Trophoblast cell (in vitro differentiated cells and primary cell): ENCODE measurements around the gene DAB1.

Source experiments
- DNase-seq, 2 donors: peaks; one replicate each; pipeline ENCODE4 v3.0.0-alpha.2; 2016
- H2AFZ ChIP-seq: 2 replicates; pipeline ENCODE4 v1.6.1; 2013; ENCODE audit warnings: low read length, moderate library complexity, mild to moderate bottlenecking; ENCODE audit not compliant: insufficient read depth, poor library complexity
- H2AK5ac ChIP-seq: 2 replicates; pipeline ENCODE4 v1.6.1; 2013; ENCODE audit warnings: mild to moderate bottlenecking, low read length
- H2BK120ac ChIP-seq: 2 replicates; pipeline ENCODE4 v1.6.1; 2013; ENCODE audit warnings: low read length, mild to moderate bottlenecking, moderate library complexity; ENCODE audit not compliant: insufficient read depth, poor library complexity
- H2BK12ac ChIP-seq: 2 replicates; pipeline ENCODE4 v1.6.1; 2013; ENCODE audit warnings: mild to moderate bottlenecking, low read length, moderate library complexity
- H2BK5ac ChIP-seq: 2 replicates; pipeline ENCODE4 v1.6.1; 2013; ENCODE audit warnings: low read length, low read depth, moderate library complexity, mild to moderate bottlenecking; ENCODE audit not compliant: poor library complexity
- H3K14ac ChIP-seq: 2 replicates; pipeline ENCODE4 v1.6.1; 2013; ENCODE audit warnings: mild to moderate bottlenecking, low read length
- H3K18ac ChIP-seq: 2 replicates; pipeline ENCODE4 v1.6.1; 2013; ENCODE audit warnings: mild to moderate bottlenecking, low read length
- H3K23ac ChIP-seq: 2 replicates; pipeline ENCODE4 v1.6.1; 2013; ENCODE audit warnings: low read length
- H3K27ac ChIP-seq: 2 replicates; pipeline ENCODE4 v1.5.1; 2013; ENCODE audit warnings: low read depth, mild to moderate bottlenecking, inconsistent platforms, low read length, moderate library complexity
- H3K27me3 ChIP-seq: 2 replicates; pipeline ENCODE4 v1.6.1; 2013; ENCODE audit warnings: inconsistent platforms, mild to moderate bottlenecking, low read length, moderate library complexity; ENCODE audit not compliant: insufficient read depth
- H3K36me3 ChIP-seq, 2 experiments: 1 replicate in 1 of 2; 2 replicates in 1 of 2; pipeline ENCODE4 v1.6.1; 2013; ENCODE audit warnings: low read length in 2 of 2, mild to moderate bottlenecking in 2 of 2, moderate library complexity in 1 of 2; ENCODE audit not compliant: insufficient read depth in 2 of 2, control insufficient read depth in 1 of 2
- H3K4ac ChIP-seq: 2 replicates; pipeline ENCODE4 v1.6.1; 2013; ENCODE audit warnings: low read depth, mild to moderate bottlenecking, low read length, moderate library complexity
- H3K4me1 ChIP-seq, 2 experiments: 1 replicate in 1 of 2; 2 replicates in 1 of 2; pipeline ENCODE4 v1.6.1; 2013; ENCODE audit warnings: low read length in 2 of 2, mild to moderate bottlenecking in 2 of 2, moderate library complexity in 1 of 2; ENCODE audit not compliant: insufficient read depth in 2 of 2, control insufficient read depth in 1 of 2
- H3K4me2 ChIP-seq: 2 replicates; pipeline ENCODE4 v1.6.1; 2013; ENCODE audit warnings: inconsistent platforms, mild to moderate bottlenecking, low read length, moderate library complexity
- H3K4me3 ChIP-seq: 2 replicates; pipeline ENCODE4 v1.5.1; 2013; ENCODE audit warnings: mild to moderate bottlenecking, low read depth, low read length, inconsistent platforms
- H3K79me1 ChIP-seq: one replicate; pipeline ENCODE4 v1.6.1; 2013; ENCODE audit warnings: low read length
- H3K79me2 ChIP-seq: 2 replicates; pipeline ENCODE4 v1.6.1; 2013; ENCODE audit warnings: low read length, mild to moderate bottlenecking; ENCODE audit not compliant: control insufficient read depth, insufficient read depth, poor library complexity
- H3K9ac ChIP-seq: 2 replicates; pipeline ENCODE4 v1.6.1; 2013; ENCODE audit warnings: mild to moderate bottlenecking, low read length
- H3K9me3 ChIP-seq: 2 replicates; pipeline ENCODE4 v1.6.1; 2013; ENCODE audit warnings: low read depth, mild to moderate bottlenecking, control low read depth, inconsistent platforms, low read length; ENCODE audit not compliant: insufficient read depth
- H4K12ac ChIP-seq: 2 replicates; pipeline ENCODE4 v1.6.1; 2013; ENCODE audit warnings: low read depth, mild to moderate bottlenecking, low read length, moderate library complexity
- H4K8ac ChIP-seq: 2 replicates; pipeline ENCODE4 v1.6.1; 2013; ENCODE audit warnings: low read depth, mild to moderate bottlenecking, low read length, moderate library complexity
- H4K91ac ChIP-seq: one replicate; pipeline ENCODE4 v1.6.1; 2013; ENCODE audit warnings: low read depth, mild to moderate bottlenecking, low read length, moderate library complexity
- WGBS: extraction: QIAGEN DNeasy Blood & Tissue Kit; methylation state at CpG from one replicate; pipeline ENCODE4 v1.1.7; 2013; ENCODE audit warnings: missing lambda C conversion rate; ENCODE audit not compliant: insufficient read length, insufficient coverage; ENCODE audit errors: extremely low coverage; 5-methylcytosine and 5-hydroxymethylcytosine counted together

The DAB1 gene

DNA sequence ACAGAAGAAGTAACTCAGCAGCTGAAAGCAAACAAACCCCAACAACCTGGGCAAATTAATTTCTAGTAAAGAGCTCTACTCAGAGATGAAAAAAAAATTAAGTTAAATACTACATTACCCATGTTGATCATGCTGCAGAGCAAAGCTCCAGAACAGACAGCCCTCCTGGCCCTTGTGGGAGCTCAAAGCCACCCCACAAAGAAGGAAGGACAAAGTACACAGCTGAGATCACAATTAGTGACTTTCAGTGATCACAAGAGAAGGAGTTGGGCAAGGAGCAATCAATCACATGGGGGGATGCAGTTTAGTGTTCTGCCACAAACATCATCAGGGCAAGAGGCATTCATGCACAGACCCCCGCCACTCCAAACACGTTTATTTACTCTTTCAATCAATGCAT, 114.2 kb downstream of the DAB1 start:
- Histone ChIP-seq H3K4ac (no peak overlapping the region), H3K9ac (no peak overlapping the region)

DNA sequence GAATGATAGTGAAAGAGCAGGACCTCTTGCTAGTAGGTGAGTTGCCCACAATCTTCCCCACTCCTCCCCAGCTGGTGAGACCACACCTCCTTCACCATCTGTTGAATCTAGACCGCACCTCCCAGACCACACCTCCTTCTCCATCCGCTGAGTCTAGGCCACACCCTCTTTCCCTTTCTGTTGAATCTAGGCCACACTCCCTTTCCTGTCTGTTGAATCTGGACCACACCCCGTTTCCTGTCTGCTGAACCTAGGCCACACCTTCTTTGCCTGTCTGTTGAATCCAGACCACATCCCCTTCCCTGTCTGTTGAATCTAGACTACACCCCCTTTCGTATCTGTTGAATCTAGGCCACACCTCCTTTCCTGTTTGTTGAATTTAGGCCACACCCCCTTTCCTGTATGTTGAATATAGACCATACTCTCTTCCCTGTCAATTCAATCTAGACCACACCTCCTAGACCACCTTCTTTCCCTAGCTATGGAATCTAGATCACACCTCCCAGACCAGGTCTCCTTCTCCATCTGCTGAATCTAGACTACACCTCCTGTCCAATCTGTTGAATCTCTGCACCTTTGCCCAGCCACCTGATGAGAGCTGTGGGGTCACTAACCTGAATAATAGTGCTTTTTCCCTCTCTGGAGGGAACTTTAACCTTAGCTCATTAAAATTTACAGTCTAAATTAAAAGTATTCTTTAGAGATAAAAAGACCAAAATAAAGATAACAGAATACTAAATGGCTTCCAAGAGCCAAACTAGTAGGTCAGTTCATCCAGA, 116.3 kb downstream of the DAB1 start:
- Histone ChIP-seq H3K9ac (no peak overlapping the region), H2BK120ac (no peak overlapping the region), H3K9me3 (no peaks in the 10 kb centered on the region), H2BK12ac (no peak overlapping the region), H3K4me3 (no peak overlapping the region), H3K4me2 (no peak overlapping the region), H2AK5ac (no peak overlapping the region), H3K27ac (no peak overlapping the region), H3K36me3 (no peaks in the 10 kb centered on the region), H4K12ac (no peak overlapping the region), H3K4me1 (no peaks in the 10 kb centered on the region), H3K18ac (no peak overlapping the region), H3K4ac (no peak overlapping the region), H4K91ac (no peak overlapping the region), H3K79me1 (no peaks in the 10 kb centered on the region), H4K8ac (no peak overlapping the region), H2BK5ac (no peak overlapping the region), H3K27me3 (no peaks in the 10 kb centered on the region), H3K79me2 (no peaks in the 10 kb centered on the region), H2AFZ (no peak overlapping the region), H3K23ac (no peak overlapping the region), H3K14ac (no peak overlapping the region)
- DNase-seq: no peak
- no CpG with 5 or more reads among the region's 4 CpGs for WGBS

More for the DNA sequence above, 114.2 kb downstream of the DAB1 start:
- no peaks in the 10 kb centered on the region for H3K79me1 ChIP-seq
- no peak overlapping the region for H2BK120ac ChIP-seq
- no peak for DNase-seq
- H2AK5ac ChIP-seq: no peak overlapping the region
- no peak overlapping the region for H3K18ac ChIP-seq
- no peak overlapping the region for H4K8ac ChIP-seq
- no peaks in the 10 kb centered on the region for H3K4me1 ChIP-seq
- H4K12ac ChIP-seq: no peak overlapping the region
- H3K36me3 ChIP-seq: no peaks in the 10 kb centered on the region
- no peak overlapping the region for H3K27ac ChIP-seq
- H2AFZ ChIP-seq: no peak overlapping the region
- no peak overlapping the region for H3K4me2 ChIP-seq
- no CpG with 5 or more reads among the region's 2 CpGs for WGBS
- H3K27me3 ChIP-seq: no peaks in the 10 kb centered on the region
- H2BK5ac ChIP-seq: no peak overlapping the region
- no peaks in the 10 kb centered on the region for H3K79me2 ChIP-seq
- no peak overlapping the region for H3K4me3 ChIP-seq
- H3K23ac ChIP-seq: no peak overlapping the region
- H2BK12ac ChIP-seq: no peak overlapping the region
- no peak overlapping the region for H3K14ac ChIP-seq
- H3K9me3 ChIP-seq: no peaks in the 10 kb centered on the region
- H4K91ac ChIP-seq: no peak overlapping the region

DNA sequence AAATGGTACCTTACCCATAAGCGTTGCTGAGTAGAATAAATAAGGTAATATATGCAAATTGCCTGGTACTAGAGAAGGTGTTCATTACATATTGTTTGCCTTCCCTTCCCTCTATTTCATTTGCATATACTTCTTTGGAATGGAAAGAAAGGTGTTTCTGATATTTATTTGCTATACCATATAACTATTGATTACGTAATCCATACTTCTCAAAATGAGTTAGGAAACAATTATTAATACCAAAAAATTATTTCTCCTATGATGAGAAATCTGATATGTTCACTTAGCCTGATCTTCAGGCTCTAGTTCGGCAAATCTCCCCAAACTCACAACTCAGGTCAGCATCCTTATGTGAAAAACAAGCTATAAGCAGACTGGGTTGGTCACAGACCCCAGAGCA, 119.3 kb downstream of the DAB1 start:
- no peak overlapping the region for H3K14ac ChIP-seq
- no CpG with 5 or more reads among the region's 3 CpGs for WGBS
- no peak overlapping the region for H3K18ac ChIP-seq
- DNase-seq: no peak
- no peak overlapping the region for H3K4ac ChIP-seq
- H3K27me3 ChIP-seq: no peaks in the 10 kb centered on the region
- H2BK120ac ChIP-seq: no peak overlapping the region
- no peak overlapping the region for H2BK12ac ChIP-seq
- H3K4me2 ChIP-seq: no peak overlapping the region
- no peak overlapping the region for H4K12ac ChIP-seq
- H3K23ac ChIP-seq: no peak overlapping the region
- H4K8ac ChIP-seq: no peak overlapping the region
- no peaks in the 10 kb centered on the region for H3K79me1 ChIP-seq
- H3K4me3 ChIP-seq: no peak overlapping the region
- no peaks in the 10 kb centered on the region for H3K79me2 ChIP-seq
- no peaks in the 10 kb centered on the region for H3K9me3 ChIP-seq
- H3K27ac ChIP-seq: no peak overlapping the region
- no peak overlapping the region for H2AFZ ChIP-seq
- no peak overlapping the region for H3K9ac ChIP-seq
- H2BK5ac ChIP-seq: no peak overlapping the region
- no peak overlapping the region for H4K91ac ChIP-seq
- peaks cover 0 to 3% of the 10 kb centered on the region in 2 experiments for H3K4me1 ChIP-seq
- no peak overlapping the region for H2AK5ac ChIP-seq
- no peaks in the 10 kb centered on the region for H3K36me3 ChIP-seq

DNA sequence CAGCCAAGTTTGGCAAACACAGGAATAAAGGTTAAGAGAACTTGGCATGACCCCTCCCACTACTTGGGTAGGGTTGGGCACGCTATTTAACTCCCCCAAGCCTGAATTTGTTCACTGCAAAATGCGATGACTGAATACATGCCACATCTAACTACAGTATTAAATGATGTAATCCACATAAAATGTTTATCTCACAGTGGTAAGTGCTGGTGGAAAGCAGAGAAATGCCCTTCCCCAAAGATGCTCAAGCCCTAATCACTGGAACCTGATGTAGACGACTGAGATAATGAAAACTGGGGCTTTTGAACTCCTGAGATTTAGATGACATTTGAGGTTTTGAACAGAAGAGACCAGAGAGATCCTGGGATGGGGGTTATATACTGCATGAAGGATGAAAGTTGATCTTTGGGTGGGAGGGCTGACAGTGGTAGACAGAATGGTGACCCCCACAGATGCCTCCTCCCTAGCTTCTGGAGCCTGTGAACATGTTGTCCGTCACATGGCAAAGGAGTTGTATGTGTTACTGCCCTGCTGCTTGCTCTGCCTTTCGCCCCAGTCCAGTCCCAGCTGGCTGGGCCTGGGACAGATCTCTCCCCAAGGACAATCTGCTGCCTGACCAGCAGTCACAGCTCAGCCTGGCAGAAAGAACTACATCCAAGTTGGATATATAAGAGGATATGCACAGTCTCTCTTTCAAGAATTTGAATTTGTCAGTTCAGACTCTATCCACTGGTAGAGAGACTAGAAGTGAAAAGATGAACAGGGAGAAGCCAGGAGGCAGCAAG, 120.9 kb downstream of the DAB1 start:
- Histone ChIP-seq H3K79me2 (no peaks in the 10 kb centered on the region), H2BK120ac (no peak overlapping the region), H3K27ac (no peak overlapping the region), H3K4me1 (peaks cover 0 to 3% of the 10 kb centered on the region in 2 experiments), H4K91ac (no peak overlapping the region), H3K9me3 (no peaks in the 10 kb centered on the region), H2BK12ac (no peak overlapping the region), H3K4me2 (no peak overlapping the region), H3K36me3 (no peaks in the 10 kb centered on the region), H4K12ac (no peak overlapping the region), H2BK5ac (no peak overlapping the region), H2AK5ac (no peak overlapping the region), H3K9ac (no peak overlapping the region), H3K14ac (no peak overlapping the region), H3K4ac (no peak overlapping the region), H4K8ac (no peak overlapping the region), H3K4me3 (no peak overlapping the region), H3K23ac (no peak overlapping the region), H3K79me1 (no peaks in the 10 kb centered on the region), H2AFZ (no peak overlapping the region), H3K18ac (no peak overlapping the region), H3K27me3 (no peaks in the 10 kb centered on the region)
- no peak for DNase-seq
- no CpG with 5 or more reads among the region's 5 CpGs for WGBS
